Measurements from ENCODE around the gene FAM50B. TPM values are rescaled to one million over a fixed set of nuclear protein-coding genes. Genes with fewer than 3 reads are reported as not detected.

Gene FAM50B
- total and polyA plus RNA-seq, 2 of the 13 experiments (the other 11 are each of a cell fraction or from before 2014, with no cell fraction given) = 0.05 TPM; not detected in 1

- no peaks in the 10 kb centered on the region for H4K20me1 ChIP-seq (ENCODE audit: insufficient read depth, low read length)
- CTCF ChIA-PET (ENCODE audit: low intra/inter-chr PET ratio, low total read pairs) = no interaction called here
- no peak overlapping the region for H3K4me3 ChIP-seq (replicated peaks in 1 of 3; ENCODE audit: insufficient read depth in 1 of 3, low read depth in 2 of 3, low read length in 3 of 3)
- no peak overlapping the region for H2AFZ ChIP-seq (ENCODE audit: low read length)
- no peaks in the 10 kb centered on the region for H3K79me2 ChIP-seq (ENCODE audit: insufficient read depth, low read length)
- no TSS peak for BruUV-seq (replicated peaks)
- H3K4me2 ChIP-seq (ENCODE audit: low read depth, low read length) = no peak overlapping the region
- DNase-seq (ENCODE audit: low spot score) = no peak
- POLR2A ChIA-PET = no interaction called here
- ATAC-seq = no peak
- H3K27me3 ChIP-seq (ENCODE audit: control insufficient read depth in 1 of 2, insufficient read depth in 2 of 2, low read length in 2 of 2) = no peaks in the 10 kb centered on the region
- no peak for TF ChIP-seq HOXA7 (CRISPR knock-in tag; IDR thresholded peaks at IDR 0.05)
- 0 out of 2 replicates have a peak, but pooled peaks have one; percentile 25 for TF ChIP-seq ZNF709 (CRISPR knock-in tag; IDR thresholded peaks at IDR 0.05)
- TF ChIP-seq MAFG (CRISPR knock-in tag; IDR thresholded peaks at IDR 0.05) = 0 out of 2 replicates have a peak, but pooled peaks have one; percentile 17
- peak; percentile 29; the same call in 1 of the 2 replicates for TF ChIP-seq ZNF121 (CRISPR knock-in tag; IDR thresholded peaks at IDR 0.05)
- no peak for TF ChIP-seq PBX2 (CRISPR knock-in tag; IDR thresholded peaks at IDR 0.05)
- TF ChIP-seq MAFK (conservative IDR thresholded peaks at IDR 0.05 in 1 of 2, IDR thresholded peaks at IDR 0.05 in 1 of 2; ENCODE audit: low read length in 2 of 2) = peak; percentile 95 to 96
- peak; percentile 95 for TF ChIP-seq MAFF (IDR thresholded peaks at IDR 0.05; ENCODE audit: low read depth, low read length)
- no peak for TF ChIP-seq ZNF549 (CRISPR knock-in tag; IDR thresholded peaks at IDR 0.05)
- TF ChIP-seq ZNF567 (CRISPR knock-in tag; IDR thresholded peaks at IDR 0.05; ENCODE audit: borderline replicate concordance) = no peak
- intact Hi-C loops (cut with micrococcal nuclease; ENCODE audit: unreplicated experiment) (no loop called here), in situ Hi-C loops (cut with HindIII; ENCODE audit: extremely low pct_ligation_motif_present, low pct_unique_long_range_greater_than_20kb) (no loop called here)
- H3K9me3 ChIP-seq (ENCODE audit: low read length) = no peaks in the 10 kb centered on the region
- H3K27ac ChIP-seq (ENCODE audit: extremely low read length, insufficient read depth, low read length) = no peak overlapping the region
- no peak for FAIRE-seq
- H3K4me1 ChIP-seq (ENCODE audit: insufficient read depth, low read length) = peaks cover 81% of the 10 kb centered on the region
- WGBS (ENCODE audit: low lambda C conversion rate) = 90% methylated on average over 3 of the region's 3 CpGs
- H3K9ac ChIP-seq (ENCODE audit: insufficient read depth, low read depth, low read length) = no peak overlapping the region
- H3K36me3 ChIP-seq (replicated peaks in 1 of 2; ENCODE audit: control insufficient read depth in 1 of 2, insufficient read depth in 2 of 2, low read length in 2 of 2) = no peaks in the 10 kb centered on the region
Measured at GRCh38 chr6:3891883-3892282, 42.7 kb downstream of the FAM50B start.

All from HepG2 (cell line).